T-helper 1 cell treated with Interleukin-12 subunit alpha and Interleukin-12 subunit beta and Interleukin-4 antibody, amounts not matched to agents 30 ng/mL and 1 ng/mL, for 36 hours (primary cell): ENCODE measurements around the gene CAPN2. TPM values are rescaled to one million over a fixed set of nuclear protein-coding genes. Genes with fewer than 3 reads are reported as not detected.
"Not testable (repeated sequence)": the region's sequence is repeated elsewhere in the genome, so short reads cannot be mapped to it uniquely, and the experiment has no call there.

Experiments used
- intact Hi-C: fragments of 100-400 bp; cut with micrococcal nuclease; formaldehyde crosslinking; loops from one replicate; pipeline ENCODE4 v1.15.1; 2024
- total RNA-seq: library from RNA; stranded (reverse); gene quantifications from 2 replicates; pipeline ENCODE4 v1.2.3, GENCODE V29; 2022

CAPN2 gene
- total RNA-seq, 1 donor from 2014 or later: 194 TPM

DNA sequence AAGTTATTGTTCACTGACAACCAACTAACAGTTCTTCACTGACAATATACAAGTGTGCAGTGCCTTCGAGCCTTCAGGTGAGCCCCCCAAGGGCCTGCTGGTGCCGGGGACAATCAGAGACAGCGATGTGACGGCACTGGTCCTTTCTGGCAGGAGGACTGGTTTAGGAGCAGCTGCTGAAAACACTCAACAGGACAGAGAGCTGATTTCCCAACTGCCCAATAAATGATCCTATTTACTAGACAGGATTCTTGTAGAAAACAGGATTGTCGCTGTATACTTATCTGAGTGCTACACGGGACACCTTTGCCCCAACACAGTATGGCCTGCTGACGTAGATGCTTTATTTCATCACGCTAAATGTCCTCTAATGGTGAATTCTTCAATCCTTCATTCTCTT is 68.0 kb downstream of the CAPN2 start:
- intact Hi-C loops: no loop called here

DNA sequence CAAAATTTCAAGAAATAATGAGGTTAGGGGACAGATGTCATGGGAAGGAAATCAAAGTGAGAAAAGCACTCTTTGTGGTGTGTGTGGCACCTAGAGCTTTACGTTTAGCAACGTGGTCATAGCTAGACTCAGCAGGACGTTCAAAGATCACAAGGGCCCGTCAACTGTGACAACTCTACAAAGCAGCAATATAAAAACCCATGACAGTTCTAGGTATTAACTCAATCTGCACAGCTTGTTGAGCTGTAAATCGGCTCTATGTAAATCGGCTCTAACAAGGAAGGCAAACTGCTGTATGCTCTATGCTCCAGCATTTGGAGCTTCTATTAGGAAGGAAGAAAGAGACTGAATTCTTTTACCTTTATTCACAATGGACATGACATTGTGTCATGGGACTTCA is 68.6 kb downstream of the CAPN2 start:
- intact Hi-C loops: no loop called here

DNA sequence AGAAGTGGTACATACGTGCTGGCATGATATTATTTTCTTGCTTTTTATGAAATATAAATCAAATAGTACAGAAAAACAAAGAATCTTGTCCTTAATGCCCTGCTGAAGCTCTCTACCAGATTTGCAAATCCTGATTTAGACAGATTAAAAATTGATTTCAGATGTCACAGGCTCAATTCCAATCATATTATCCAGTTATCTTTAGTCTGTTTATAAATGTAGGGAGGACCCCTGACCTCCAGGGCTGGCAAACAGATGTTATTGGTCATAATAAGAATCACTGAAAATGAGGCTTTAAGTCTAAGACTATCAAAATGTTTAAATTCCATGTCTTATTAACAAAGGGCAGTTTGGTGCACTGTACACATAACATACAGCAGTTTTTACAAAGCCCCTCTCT is 71.3 kb downstream of the CAPN2 start:
- intact Hi-C loops: no loop called here

DNA sequence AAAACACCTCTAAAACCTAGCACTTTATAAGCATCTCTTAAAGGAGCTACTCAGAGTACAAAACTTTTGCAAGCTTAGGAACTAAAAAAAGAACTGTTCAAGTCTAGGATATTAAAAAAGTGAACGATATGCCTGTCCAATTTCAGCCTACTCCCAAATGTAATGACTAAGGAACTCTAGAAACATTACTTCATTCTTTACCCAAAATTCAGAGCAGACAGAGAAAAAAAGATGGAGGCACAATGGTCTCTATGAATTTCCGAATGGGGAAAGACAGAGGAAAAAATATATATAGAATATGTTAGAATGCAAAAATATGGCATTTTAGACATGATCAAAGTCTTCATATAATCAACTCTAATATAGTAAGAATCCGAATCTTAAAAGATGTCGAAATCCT is 72.2 kb downstream of the CAPN2 start:
- intact Hi-C loops: no loop called here

DNA sequence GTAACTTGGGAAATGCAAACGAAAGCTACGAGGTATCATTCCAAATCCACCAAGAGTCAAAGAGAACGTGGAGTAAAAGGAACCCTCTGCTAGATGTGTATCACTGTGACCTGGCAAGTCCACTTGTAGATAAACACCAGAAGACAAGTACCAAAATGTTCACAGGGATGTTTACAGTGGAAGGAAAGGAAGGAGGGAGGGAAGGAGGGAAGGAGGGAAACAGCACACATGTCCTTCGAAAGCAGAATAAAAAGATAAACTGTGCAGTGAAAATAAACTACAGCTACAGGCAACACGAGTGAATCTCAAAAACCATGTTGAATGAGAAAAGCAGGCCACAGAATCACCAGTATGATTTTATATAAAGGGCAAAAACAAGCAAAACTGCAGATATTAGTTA is 73.5 kb downstream of the CAPN2 start:
- intact Hi-C loops: no loop called here

DNA sequence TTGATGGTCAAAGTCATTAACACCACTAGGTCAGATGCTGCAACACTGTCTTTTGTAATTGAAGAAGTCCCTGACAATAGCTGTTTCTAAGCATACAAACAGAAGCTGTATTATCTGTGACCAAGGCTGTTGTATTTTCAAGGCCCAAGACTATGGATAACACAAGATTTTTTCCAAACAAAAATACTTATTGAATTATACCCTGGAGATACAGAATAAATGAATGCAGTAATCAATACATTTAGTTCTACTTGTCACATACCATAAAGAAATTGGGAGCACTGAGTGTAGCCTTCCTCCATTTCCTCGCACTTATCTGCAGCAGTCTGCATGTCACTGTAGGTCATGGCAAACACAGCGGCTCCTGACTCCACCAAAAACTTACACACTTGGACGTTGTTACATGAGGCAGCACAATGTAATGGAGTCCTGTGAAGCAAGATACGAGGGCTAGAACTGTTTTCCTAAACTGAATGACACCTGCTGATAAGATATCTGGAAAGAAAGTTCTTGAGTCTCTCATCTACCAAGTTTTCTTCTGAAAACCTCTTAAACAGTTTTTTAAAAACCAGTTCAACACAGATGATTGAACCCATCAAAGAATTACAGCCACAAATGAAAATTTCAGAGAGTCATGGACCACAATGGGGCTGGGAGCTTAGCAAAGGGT is 76.5 kb downstream of the CAPN2 start:
- intact Hi-C loops: no loop called here

DNA sequence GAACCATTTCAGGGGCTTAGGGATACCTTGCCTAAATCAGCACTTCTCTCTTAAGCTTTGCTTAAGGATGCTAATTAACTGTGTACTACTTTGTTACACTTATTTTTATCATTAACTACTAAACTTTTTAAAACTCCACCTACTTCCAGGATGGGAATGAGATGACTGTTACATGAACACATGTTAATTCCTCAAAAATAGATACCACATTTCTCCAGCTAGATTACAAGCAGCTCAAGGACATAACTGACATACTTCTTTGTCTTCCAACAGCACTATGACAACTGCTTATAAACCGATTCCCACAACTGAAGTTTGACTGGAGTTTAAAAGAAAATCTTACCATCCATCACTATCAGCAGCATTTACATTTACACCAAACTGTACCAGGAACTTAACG is 79.7 kb downstream of the CAPN2 start:
- intact Hi-C loops: no loop called here

DNA sequence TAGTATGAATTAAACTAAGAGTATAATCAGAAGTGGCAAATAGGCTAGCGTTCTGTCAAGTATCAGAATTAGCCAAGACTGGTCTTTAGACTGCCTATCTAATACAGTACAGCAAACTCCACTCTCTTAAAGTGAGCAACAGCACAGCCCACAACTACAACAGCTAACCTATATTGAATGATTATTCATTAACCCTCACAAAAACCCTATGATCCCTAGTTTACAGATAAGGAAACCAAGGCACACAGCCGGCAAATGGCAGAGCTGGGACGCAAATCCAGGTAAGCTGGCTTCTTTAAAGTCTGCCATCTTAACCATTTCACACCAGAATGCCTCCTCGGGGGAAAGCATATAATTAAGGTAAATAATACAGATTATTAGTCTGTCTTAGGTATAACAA is 81.4 kb downstream of the CAPN2 start:
- intact Hi-C loops: no loop called here

DNA sequence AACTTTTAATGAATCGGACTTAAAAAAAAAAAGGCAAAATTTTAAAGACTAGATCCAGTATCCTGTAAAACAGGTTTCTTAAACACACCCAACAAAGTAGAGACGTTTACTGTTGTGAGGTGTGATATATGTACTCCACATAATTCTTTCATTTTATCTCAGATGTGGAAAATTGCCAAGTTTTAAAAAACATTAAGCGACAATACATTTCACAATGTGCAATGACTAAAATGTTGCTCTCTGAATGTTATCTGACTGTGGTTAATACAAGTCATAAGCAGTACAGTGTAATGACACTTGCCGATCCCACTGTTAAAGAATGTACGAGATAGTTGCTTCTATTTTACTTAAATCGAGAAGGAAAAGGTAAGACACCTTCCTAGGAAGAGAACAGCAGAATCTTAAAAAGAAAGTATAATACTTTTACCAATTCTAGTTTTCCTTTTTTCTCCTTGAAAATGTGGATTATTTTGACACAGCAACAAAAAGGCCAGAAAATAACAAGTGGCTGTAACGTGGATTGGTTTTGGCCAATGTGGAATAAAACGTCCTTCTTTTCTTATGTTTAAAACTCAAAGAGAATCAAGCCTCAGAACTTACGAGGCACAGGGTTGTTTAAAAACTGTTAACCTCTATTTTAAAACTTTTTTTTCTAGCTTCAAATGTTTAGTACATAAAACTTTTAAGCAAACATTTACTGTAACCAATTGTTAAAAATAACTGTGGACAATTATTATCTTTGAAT is 82.0 kb downstream of the CAPN2 start:
- intact Hi-C loops: no loop called here

DNA sequence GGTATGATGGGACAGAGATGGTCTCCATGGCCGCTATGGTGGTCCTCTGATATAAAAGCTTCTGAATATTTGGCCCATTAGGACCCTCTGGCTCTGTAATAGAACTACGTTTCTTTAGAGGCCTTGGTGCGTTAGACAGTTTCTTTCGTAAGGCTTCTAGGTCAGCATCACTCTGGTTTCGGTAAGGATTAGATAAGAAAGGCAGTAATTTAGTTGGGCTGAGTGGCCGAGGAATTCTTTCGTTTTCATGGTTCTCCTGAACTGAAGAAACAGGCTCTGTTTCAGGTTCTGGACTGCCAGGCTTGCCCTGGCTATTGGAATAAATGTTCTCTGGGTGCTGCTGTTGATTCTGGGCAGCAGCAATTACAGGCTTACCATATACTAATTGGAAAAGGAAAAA is 83.9 kb downstream of the CAPN2 start:
- intact Hi-C loops: no loop called here

DNA sequence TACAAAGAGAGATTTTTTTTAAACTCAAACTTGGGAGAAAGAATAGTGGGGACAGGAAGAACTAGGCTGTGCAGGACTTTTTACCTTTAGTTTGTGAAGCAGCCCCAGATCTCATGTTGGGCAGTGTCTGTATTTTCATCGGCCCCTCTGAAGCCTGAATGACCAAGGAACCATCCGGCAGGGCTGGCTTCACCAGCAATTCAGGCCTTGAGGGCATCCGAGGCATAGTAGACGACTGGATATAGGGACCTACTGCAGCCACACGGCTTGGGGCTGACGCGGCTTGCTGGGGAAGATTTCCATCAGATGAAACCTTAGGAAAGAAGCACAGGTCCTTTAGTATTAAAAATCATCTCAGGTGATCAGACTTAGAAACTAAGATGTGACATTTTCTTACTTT is 89.7 kb downstream of the CAPN2 start:
- intact Hi-C loops: no loop called here

DNA sequence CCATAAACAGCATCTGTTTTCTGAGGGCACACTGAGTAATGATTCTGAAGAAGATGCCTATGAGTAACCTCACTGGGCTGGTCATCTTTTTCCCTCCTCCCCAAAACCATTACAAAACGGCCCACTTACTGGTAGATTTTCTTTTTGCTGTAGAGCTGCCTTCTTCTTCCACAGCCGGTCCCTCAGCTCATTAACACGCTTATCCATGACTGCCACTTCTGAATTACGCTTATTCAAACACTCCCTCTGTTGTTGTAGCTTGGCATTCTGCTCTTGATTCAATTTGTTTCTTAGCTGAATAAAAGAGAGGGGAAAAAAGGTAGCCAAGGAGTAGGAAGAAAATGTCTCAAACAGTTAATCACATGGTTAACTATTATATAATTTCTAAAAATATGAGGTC is 90.3 kb downstream of the CAPN2 start:
- intact Hi-C loops: no loop called here

DNA sequence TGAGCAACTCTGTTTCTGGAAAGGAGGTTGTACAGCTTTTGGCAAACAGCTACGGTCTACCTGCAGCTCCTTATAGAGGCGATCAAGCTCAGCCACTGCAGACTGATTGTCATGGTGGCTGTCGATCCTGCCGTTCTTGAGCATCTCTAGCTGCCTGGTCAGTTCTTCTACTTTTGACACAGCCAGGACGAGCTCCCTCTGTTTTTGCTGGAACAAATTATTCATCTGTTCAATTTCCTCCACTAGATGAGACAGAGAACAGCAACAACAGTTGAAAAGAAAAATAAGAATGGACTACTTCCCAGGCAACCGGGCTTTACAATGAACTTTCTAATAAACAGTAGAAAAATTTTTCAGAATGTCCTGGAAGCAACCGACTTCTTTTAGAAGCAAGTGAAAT is 90.9 kb downstream of the CAPN2 start:
- intact Hi-C loops: no loop called here

DNA sequence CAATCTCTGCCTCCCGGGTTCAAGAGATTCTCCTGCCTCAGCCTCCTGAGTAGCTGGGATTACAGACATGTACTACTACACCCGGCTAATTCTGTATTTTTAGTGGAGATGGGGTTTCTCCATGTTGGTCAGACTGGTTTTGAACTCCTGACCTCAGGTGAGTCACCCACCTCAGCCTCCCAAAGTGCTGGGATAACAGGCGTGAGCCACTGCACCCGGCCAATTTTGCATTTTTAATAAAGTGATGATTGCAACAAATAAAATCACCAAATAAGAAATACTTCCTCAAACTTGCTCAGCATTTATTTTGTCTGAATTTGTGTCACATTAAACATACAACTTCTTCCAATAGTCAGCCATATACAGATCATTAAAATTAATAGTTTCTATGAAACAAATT is 97.6 kb downstream of the CAPN2 start:
- intact Hi-C loops: loop anchor here (2.0 to 5.0 kb wide), 2 partner anchors 99 to 182 kb away; no protein-coding TSS in a partner anchor

DNA sequence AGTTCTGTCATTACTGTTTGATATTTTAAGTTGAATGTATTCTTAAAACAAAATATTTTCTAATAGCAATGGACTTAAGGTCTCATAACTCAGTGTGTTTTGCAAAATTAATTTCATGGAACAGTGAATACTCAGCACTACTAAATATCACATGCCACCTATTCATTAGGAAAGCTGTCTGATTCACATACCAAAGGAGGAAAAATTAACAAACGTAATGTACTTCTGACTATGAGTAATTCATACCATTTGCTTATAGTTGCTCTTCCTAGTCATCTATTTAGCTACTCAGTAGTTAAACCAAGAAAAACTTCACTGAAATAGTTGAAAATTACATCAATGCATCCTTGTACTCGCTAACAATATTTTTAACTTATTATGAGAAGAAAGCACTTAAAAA is 98.2 kb downstream of the CAPN2 start:
- intact Hi-C loops: loop anchor here (2.0 to 5.0 kb wide), 2 partner anchors 98 to 182 kb away; no protein-coding TSS in a partner anchor

DNA sequence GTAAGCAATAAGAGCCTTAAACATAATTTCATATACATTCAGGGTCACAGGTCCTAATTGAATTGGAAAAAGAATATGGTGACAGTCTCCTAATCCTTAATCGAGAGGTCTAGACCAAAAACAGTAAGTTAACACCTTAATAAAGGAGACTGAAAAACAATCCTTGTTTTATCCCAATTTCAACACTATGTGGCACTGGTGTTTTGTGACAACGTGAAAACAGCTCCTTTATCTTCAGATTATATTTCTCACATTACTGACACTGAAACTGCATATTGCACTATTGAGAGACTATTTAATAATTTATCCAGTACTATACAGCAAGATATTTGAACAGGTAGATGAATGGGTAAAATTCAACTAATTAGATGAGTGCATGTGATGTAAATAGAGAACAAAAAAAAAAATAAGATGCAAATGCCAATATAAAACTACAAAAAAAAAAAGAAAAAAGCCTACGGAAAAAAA is 99.3 kb downstream of the CAPN2 start:
- intact Hi-C loops: loop anchor here (1.0 to 5.0 kb wide), 7 partner anchors 35 to 522 kb away; no protein-coding TSS in a partner anchor

DNA sequence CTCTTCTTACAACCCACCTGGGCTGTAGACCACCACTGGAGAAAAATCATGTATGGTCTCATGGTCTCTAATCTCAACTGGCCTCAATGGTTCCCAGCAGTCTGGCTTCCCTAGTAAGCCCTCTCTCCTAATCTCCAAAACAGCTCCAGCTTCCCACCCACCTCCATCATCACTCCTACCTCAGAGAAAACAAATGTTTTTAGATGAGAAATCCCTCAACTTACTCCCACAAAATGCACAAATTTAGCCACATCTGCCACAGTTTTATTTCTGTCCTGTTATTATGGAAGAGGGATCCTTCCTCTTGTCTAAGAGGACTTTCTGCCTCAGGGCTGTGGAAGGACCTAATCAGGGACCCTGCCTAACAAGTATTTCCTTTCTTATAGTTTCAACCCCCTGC is 101.3 kb downstream of the CAPN2 start:
- intact Hi-C loops: loop anchor here (5.0 kb wide), 1 partner anchor 179 kb away; no protein-coding TSS in a partner anchor

DNA sequence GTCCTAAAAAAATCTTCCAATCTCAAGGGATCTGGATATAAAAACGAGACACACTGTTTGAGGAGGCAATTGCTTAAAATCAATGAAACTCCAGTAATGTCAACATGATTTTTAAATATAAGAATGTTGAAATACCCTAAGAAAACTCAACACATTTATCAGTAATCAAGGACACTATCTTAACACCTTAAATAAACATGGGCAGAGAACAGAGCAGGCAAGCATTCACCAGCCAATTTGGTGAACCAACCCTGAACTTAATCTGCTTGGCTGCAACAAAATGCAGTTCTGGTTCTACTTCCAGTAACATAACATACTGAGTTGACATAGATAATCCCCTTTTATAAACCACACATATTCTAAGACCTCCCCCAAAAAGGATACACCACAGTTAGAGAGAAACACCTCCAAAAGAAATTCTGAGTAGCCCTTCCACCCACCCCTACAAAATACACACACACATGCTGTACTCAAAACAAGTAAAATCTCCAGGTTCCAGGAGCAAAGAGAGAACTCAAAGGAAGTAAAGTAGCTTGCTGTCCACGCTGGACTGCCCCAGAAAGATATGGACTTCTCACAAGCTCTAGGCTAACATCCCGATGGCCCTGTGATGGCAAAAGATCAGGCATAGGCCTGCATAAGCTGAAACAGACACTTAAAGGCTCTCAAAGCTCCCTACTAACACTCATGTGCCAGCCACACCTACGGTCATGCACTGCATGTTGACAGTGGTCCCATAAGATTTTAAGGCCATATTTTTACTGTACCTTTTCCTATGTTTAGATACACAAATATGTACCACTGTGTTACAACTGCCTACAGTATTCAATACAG is 102.9 kb downstream of the CAPN2 start:
- intact Hi-C loops: no loop called here

DNA sequence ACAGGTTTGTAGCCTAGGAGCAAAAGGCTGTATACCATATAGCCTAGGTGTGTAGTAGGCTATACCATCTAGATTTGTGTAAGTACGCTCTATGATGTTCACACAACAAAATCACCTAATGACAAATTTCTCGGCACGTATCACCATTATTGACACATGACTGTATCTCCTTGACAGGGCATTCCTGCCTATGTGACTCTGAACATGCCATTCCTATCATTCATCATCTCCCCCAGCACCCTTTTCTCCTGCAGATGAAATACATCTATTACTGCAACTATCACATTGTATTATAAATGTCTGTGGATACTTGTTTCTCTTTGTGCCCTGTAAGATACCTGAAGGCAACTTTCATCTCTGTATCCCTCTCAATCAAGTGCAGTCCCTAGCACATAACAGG is 103.5 kb downstream of the CAPN2 start:
- intact Hi-C loops: no loop called here

DNA sequence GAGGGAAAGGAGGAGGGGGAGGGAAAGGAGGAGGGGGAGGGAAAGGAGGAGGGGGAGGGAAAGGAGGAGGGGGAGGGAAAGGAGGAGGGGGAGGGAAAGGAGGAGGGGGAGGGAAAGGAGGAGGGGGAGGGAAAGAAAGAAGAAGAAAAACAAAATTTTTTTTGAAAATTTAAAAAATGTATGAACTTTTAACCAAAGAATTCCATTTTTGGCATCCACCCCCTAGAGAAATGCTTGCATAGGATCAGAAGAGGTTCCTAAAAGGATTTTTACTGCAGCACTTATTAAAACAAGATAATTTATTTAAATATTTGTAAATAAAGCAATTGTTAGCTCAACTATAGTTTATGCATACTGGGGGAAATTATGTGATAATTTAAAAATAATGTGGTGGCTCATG is 104.9 kb downstream of the CAPN2 start:
- intact Hi-C loops: not testable (repeated sequence)

DNA sequence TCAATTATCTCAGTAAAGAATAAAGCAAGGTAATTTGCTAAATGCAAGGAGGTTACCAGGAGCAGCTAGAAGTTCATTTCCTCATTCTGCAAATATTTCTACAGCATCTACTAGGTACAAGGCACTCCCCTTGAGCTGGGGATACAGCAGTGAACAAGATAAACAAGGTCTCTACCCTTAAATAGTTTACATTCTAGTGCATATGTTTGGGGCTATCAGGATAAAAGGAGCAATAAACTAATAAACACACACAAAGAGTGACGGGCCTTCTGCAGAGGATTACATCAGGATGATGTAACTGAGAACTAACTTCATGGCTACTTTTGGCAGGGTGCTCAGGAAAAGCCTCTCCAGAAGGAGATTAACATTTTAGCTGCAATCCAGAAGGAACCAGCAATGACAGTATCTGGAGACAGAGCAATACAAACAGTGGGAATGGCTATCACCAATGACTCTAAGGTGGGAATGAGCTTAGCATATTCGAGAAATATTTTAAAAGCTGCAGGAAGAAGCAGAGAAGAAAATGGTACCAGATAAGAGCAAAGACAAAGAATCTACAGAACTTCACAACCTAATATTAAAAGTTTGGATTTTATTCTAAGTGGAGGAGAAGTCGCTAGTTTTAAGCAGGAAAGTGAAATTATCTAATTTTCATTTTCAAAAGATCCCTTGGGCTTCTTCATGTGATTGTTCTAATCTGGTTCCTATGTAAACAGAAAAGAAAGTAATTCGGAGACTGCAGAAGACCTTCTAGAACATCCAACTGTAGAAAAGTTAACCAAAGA is 107.6 kb downstream of the CAPN2 start:
- intact Hi-C loops: no loop called here
